Panc1 (cell line): Measurements from ENCODE around the gene FYCO1. TPM values are rescaled to one million over a fixed set of nuclear protein-coding genes. Genes with fewer than 3 reads are reported as not detected.

Experiments
- ATAC-seq: fragments of 200-7000 bp; cut with Tn5 transposase; 2 replicates; pipeline ENCODE4 v1.9.1; 2020; ENCODE audit warnings: mild to moderate bottlenecking, moderate library complexity
- BruUV-seq: library from RNA; stranded (reverse); fragments of 400-500 nt; replicated peaks from 2 replicates; lab custom pipeline; 2021; lab: Mats Ljungman, UMichigan
- CTCF ChIA-PET: fragments of 300-600 bp; sonication (Branson Sonifier 250); formaldehyde crosslinking; loops from one replicate; lab custom pipeline; 2022; ENCODE audit warnings: antibody characterized with exemption; lab: Charles Lee
- POLR2A ChIA-PET: fragments of 300-600 bp; sonication (Branson Sonifier 250); formaldehyde crosslinking; loops from one replicate; lab custom pipeline; 2022; ENCODE audit warnings: antibody characterized with exemption; lab: Charles Lee
- DNase-seq: peaks from one replicate; pipeline ENCODE4 v3.0.0-alpha.2; 2010; ENCODE audit warnings: low read depth, low spot score
- H3K27ac ChIP-seq: 2 replicates; pipeline ENCODE4 v1.5.1; 2011; ENCODE audit warnings: mild to moderate bottlenecking, low read length, inconsistent platforms
- H3K27me3 ChIP-seq: fragments of 200-500 bp; sonication (Bioruptor generic); 2 replicates; pipeline ENCODE4 v1.6.0; 2014; ENCODE audit warnings: low read length, inconsistent platforms; ENCODE audit not compliant: control insufficient read depth, insufficient read depth
- H3K36me3 ChIP-seq: fragments of 200-500 bp; sonication (Bioruptor generic); 2 replicates; pipeline ENCODE4 v1.5.1; 2014; ENCODE audit warnings: inconsistent platforms, mild to moderate bottlenecking, low read length, moderate library complexity; ENCODE audit not compliant: control insufficient read depth, insufficient read depth
- H3K4me1 ChIP-seq: 2 replicates; pipeline ENCODE4 v1.5.1; 2011; ENCODE audit warnings: inconsistent platforms, mild to moderate bottlenecking, low read length, moderate library complexity; ENCODE audit not compliant: control insufficient read depth, insufficient read depth
- H3K4me3 ChIP-seq, 2 experiments: 2 replicates each; pipeline ENCODE4 v1.5.1; 2011 to 2012; ENCODE audit warnings: low read depth in 2 of 2, low read length in 2 of 2, mild to moderate bottlenecking in 2 of 2, inconsistent platforms in 1 of 2, moderate library complexity in 1 of 2
- H3K9me3 ChIP-seq: fragments of 200-500 bp; sonication (Bioruptor generic); 2 replicates; pipeline ENCODE4 v1.5.1; 2014; ENCODE audit warnings: low read depth, mild to moderate bottlenecking, inconsistent platforms, low read length, moderate library complexity; ENCODE audit not compliant: control insufficient read depth, insufficient read depth
- POLR2AphosphoS5 ChIP-seq: IDR thresholded peaks from 2 replicates; pipeline ENCODE4 v1.6.1; 2012; ENCODE audit warnings: mild to moderate bottlenecking, low read depth, low read length, moderate library complexity
- SIN3A ChIP-seq: IDR thresholded peaks from 2 replicates; pipeline ENCODE4 v1.6.1; 2012; ENCODE audit warnings: low read depth, mild to moderate bottlenecking, low read length, moderate library complexity, borderline replicate concordance; ENCODE audit not compliant: insufficient read depth
- TCF7L2 ChIP-seq: IDR thresholded peaks from 2 replicates; pipeline ENCODE4 v1.6.1; 2011; ENCODE audit warnings: mild to moderate bottlenecking, low read depth, low read length, inconsistent platforms
- in situ Hi-C: cut with HindIII; loops from 2 replicates; pipeline ENCODE4 v1.10.0; 2016; ENCODE audit warnings: low sequenced_read_pairs, low pct_unique_long_range_greater_than_20kb
- intact Hi-C: fragments of 100-400 bp; cut with micrococcal nuclease; formaldehyde crosslinking; loops from one replicate; pipeline ENCODE4 v1.10.0; 2022; ENCODE audit not compliant: unreplicated experiment
- total RNA-seq: library from RNA; stranded (reverse); gene quantifications from one replicate; pipeline ENCODE4 v1.2.1, GENCODE V29; 2021; ENCODE audit not compliant: unreplicated experiment
- TF ChIP-seq, protein P1 (sequence below): fragments of 450-650 bp; IDR thresholded peaks from 2 replicates; pipeline ENCODE4 v1.5.1; 2017; ENCODE audit warnings: mild to moderate bottlenecking
- TF ChIP-seq, protein P2 (sequence below), 2 experiments: IDR thresholded peaks; 2 replicates each; pipeline ENCODE4 v1.6.1; 2011 to 2012; ENCODE audit warnings: low read depth in 2 of 2, control low read depth in 1 of 2, low read length in 1 of 2, mild to moderate bottlenecking in 1 of 2, moderate library complexity in 1 of 2; ENCODE audit not compliant: insufficient read depth in 1 of 2

FYCO1 gene
- total RNA-seq, 1 experiment from 2014 or later: 8.7 TPM

DNA sequence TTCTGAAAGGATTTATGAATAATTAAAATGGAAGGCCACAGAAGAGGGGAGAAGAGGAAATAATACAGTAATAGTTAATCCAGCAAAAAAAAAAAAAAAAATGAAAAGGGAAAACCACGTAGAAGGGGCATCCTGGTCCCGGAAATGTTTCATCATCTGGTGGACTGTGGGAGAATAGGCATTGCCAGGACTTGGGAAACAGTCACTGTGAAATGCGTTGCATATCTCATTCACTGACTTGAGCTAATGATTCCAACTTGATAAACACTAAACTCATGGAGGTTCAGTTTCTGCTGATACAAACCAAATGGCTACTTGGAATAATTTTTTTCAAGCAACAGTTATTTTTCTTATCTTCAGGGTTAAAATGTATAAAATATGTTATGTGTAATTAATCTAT, 28.5 kb upstream of the FYCO1 start:
- TF ChIP-seq, protein P1, sequence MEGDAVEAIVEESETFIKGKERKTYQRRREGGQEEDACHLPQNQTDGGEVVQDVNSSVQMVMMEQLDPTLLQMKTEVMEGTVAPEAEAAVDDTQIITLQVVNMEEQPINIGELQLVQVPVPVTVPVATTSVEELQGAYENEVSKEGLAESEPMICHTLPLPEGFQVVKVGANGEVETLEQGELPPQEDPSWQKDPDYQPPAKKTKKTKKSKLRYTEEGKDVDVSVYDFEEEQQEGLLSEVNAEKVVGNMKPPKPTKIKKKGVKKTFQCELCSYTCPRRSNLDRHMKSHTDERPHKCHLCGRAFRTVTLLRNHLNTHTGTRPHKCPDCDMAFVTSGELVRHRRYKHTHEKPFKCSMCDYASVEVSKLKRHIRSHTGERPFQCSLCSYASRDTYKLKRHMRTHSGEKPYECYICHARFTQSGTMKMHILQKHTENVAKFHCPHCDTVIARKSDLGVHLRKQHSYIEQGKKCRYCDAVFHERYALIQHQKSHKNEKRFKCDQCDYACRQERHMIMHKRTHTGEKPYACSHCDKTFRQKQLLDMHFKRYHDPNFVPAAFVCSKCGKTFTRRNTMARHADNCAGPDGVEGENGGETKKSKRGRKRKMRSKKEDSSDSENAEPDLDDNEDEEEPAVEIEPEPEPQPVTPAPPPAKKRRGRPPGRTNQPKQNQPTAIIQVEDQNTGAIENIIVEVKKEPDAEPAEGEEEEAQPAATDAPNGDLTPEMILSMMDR: no peak
- TF ChIP-seq POLR2AphosphoS5: no peak
- no peak for TF ChIP-seq TCF7L2
- TF ChIP-seq SIN3A: no peak
- TF ChIP-seq, protein P2, sequence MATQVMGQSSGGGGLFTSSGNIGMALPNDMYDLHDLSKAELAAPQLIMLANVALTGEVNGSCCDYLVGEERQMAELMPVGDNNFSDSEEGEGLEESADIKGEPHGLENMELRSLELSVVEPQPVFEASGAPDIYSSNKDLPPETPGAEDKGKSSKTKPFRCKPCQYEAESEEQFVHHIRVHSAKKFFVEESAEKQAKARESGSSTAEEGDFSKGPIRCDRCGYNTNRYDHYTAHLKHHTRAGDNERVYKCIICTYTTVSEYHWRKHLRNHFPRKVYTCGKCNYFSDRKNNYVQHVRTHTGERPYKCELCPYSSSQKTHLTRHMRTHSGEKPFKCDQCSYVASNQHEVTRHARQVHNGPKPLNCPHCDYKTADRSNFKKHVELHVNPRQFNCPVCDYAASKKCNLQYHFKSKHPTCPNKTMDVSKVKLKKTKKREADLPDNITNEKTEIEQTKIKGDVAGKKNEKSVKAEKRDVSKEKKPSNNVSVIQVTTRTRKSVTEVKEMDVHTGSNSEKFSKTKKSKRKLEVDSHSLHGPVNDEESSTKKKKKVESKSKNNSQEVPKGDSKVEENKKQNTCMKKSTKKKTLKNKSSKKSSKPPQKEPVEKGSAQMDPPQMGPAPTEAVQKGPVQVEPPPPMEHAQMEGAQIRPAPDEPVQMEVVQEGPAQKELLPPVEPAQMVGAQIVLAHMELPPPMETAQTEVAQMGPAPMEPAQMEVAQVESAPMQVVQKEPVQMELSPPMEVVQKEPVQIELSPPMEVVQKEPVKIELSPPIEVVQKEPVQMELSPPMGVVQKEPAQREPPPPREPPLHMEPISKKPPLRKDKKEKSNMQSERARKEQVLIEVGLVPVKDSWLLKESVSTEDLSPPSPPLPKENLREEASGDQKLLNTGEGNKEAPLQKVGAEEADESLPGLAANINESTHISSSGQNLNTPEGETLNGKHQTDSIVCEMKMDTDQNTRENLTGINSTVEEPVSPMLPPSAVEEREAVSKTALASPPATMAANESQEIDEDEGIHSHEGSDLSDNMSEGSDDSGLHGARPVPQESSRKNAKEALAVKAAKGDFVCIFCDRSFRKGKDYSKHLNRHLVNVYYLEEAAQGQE (IDR thresholded peaks at IDR 0.05; ENCODE audit: insufficient read depth in 1 of 2, low read depth in 2 of 2, low read length in 1 of 2): no peak
- Histone ChIP-seq H3K4me1 (no peaks in the 10 kb centered on the region), H3K36me3 (no peaks in the 10 kb centered on the region), H3K27me3 (no peaks in the 10 kb centered on the region), H3K4me3 (no peak overlapping the region), H3K27ac (no peak overlapping the region), H3K9me3 (no peaks in the 10 kb centered on the region)
- ChIA-PET POLR2A (no interaction called here), CTCF (no interaction called here)
- intact Hi-C loops: no loop called here
- ATAC-seq (no peak), DNase-seq (no peak)
- in situ Hi-C loops: no loop called here
- no TSS peak for BruUV-seq

DNA sequence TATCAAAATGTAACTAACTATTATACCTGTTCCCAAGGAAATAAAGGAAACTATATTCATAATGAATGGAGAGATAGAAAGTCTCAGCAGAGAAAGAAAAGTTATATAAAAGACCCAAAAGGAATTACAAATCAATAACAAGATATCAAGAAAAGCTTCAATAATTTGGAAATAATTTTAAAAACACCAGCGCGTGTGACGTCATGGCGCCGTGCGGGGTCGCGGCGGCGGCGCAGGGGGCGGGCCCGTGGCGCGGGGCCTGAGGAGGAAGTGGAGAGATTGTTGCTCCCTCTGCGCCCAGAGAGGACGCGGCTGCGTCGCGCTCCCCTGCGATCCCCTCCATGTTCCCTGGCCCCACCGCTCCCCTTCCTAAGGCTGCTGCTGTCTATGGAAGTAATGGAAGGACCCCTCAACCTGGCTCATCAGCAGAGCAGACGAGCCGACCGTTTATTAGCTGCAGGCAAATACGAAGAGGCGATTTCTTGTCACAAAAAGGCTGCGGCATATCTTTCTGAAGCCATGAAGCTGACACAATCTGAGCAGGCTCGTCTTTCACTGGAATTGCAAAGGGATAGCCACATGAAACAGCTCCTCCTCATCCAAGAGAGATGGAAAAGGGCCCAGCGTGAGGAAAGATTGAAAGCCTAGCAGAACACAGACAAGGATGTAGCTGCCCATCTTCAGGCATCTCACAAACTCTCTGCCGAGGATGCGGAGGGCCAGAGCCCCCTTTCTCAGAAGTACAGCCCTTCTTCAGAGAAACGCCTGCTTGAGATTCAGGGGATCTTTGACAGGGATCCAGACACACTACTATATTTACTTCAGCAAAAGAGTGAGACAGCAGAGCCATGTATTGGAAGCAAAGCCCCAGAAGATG, 27.5 kb upstream of the FYCO1 start:
- TF ChIP-seq POLR2AphosphoS5 (no peak), TCF7L2 (no peak), SIN3A (no peak)
- TF ChIP-seq, protein P2 (IDR thresholded peaks at IDR 0.05; ENCODE audit: insufficient read depth in 1 of 2, low read depth in 2 of 2, low read length in 1 of 2): no peak
- TF ChIP-seq, protein P1: no peak
- H3K4me3 ChIP-seq: no peak overlapping the region
- ChIA-PET CTCF (no interaction called here), POLR2A (interaction anchor here (0.7 kb wide), 1 partner anchor 926 kb away, joined by 3 read pairs; no protein-coding TSS in a partner anchor)
- H3K4me1 ChIP-seq: no peaks in the 10 kb centered on the region
- ATAC-seq: no peak
- no TSS peak for BruUV-seq
- no peak for DNase-seq
- intact Hi-C loops: no loop called here
- in situ Hi-C loops: no loop called here
- H3K36me3 ChIP-seq: no peaks in the 10 kb centered on the region
- H3K27me3 ChIP-seq: no peaks in the 10 kb centered on the region
- no peak overlapping the region for H3K27ac ChIP-seq
- H3K9me3 ChIP-seq: no peaks in the 10 kb centered on the region
